Measurements from ENCODE around the gene SYCE3.

DNA sequence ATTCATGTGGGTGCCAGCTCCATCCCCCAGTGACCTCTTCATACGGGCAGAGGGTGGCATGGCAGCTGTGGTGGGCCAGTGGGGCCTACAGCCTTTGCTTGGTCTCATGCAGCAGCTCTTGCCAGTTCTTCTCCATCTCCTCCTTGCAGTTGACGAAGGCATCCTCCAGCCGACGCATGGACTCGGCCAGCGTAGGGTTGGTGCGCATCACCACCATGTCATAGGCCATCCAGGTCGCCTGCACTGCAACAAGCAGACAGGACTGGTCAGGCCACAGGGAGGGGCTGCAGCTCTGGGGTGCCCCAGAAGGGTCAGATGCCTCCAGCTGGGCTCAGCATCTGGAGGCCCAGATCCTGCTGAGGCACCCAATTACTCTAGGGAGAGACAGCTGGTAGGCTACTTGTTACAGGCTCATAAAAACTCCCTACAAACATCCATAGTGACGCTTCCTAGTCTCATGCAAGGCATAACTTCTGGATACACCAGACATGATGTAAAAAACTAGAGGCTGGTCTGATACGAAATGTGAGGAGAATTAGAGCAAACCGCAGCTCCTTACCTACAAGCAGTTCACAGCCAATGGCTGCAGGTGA lies 11.5 kb downstream of the SYCE3 start:
- TF ChIP-seq CTCF (IDR thresholded peaks at IDR 0.05; ENCODE audit: low read length) (no peak), EZH2 (optimal IDR thresholded peaks at IDR 0.05; ENCODE audit: low read depth, low read length) (no peak), EZH2phosphoT487 (IDR thresholded peaks at IDR 0.05; ENCODE audit: low read length) (no peak)

Data from MM.1S (cell line).